ENCODE data around the gene SMNDC1. TPM values are rescaled to one million over a fixed set of nuclear protein-coding genes. Genes with fewer than 3 reads are reported as not detected.

The SMNDC1 gene
- 35.4 TPM for total RNA-seq

- ATAC-seq (peak; percentile 98), DNase-seq (ENCODE audit: low spot score) (peak; percentile 99)
- intact Hi-C loops (cut with DNase I) = no loop called here
These were observed at the start of gene SMNDC1 for GRCh38 chr10:110304780-110305421. Gene SMNDC1, minus strand, starts transcription at chr10:110304920. Its CDS starts 1,333 bp downstream, at chr10:110303587.

DNA sequence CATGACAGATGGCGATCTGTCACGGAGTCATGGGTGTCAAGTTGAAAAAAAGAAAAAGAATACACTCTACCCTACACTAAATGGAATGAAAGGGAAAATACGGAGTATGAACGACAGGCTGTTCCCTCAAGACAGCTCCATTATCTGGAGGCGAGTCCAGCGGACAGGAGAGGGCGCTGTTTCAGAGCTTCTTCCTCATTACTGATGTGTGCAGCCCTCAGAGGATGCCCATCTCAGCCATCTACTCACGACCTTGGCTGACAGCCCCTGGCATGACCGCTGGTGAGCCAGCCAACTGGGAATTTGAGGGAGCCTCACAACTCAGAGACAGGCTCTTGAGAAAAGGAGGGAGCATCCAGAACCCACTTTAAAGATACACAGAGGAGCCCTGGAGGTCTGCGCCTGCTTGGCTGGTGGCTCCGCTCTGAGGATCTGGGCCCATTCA lies 49.6 kb upstream of the SMNDC1 start:
- DNase-seq (ENCODE audit: low spot score) (peak; percentile 89), ATAC-seq (peak; percentile 83)
- intact Hi-C loops (cut with DNase I) = no loop called here

DNA sequence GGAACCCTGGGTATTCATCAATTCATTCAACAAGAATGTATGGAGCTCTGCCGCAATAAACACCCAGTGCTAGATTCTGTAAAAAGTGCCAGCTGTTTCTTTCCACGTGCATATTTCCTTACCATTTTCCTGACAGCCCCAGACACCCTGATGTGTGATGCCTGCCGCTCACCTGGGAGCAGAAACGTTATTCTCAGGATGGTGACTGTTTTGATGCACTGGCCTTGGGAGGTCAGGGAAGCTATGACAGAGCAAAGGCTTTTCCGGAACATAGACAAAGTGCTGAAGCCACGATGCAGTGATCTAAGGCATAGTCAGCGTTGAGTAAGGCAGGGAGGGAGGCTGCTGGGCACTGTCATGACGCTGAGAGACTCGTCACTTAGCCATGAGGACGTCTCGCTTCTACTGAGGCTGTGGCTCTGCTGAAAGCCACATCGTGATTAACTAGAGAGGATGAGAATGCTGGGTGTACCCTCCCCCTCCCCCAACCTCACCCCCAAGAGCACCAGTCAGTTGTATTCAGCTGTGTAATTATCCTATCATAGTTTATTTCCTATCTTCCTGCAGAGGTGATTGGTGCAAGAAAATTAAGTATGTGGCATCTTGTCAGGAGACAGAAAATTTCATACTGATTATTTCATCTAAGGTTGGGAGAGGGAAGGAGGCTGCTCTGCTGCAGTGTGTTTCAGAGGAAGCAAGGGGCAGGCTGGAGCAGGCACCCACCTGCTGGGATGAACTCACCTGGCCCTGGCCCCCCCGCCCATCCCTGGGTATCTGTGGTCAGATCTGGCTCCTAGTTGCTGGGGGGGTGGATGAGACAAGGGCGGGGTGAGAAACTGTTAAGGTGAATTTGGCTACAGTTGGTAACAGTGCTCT lies 48.8 kb upstream of the SMNDC1 start:
- DNase-seq (ENCODE audit: low spot score) (no peak), ATAC-seq (peak; percentile 25)
- intact Hi-C loops (cut with DNase I) = no loop called here

- DNase-seq (ENCODE audit: low spot score) (no peak), ATAC-seq (no peak)
- intact Hi-C loops (cut with DNase I) = no loop called here
These were observed 48.2 kb upstream of the SMNDC1 start for GRCh38 chr10:110352930-110353243.

- intact Hi-C loops (cut with DNase I) = no loop called here
- ATAC-seq (no peak), DNase-seq (ENCODE audit: low spot score) (no peak)
These were observed 46.1 kb upstream of the SMNDC1 start for GRCh38 chr10:110350812-110351211.

- DNase-seq (ENCODE audit: low spot score) (no peak), ATAC-seq (no peak)
- intact Hi-C loops (cut with DNase I) = no loop called here
These were observed 45.1 kb upstream of the SMNDC1 start for GRCh38 chr10:110349831-110350230.

- ATAC-seq (no peak), DNase-seq (ENCODE audit: low spot score) (no peak)
- intact Hi-C loops (cut with DNase I) = no loop called here
These were observed 44.7 kb upstream of the SMNDC1 start for GRCh38 chr10:110349386-110349785.

- intact Hi-C loops (cut with DNase I) = no loop called here
- ATAC-seq (no peak), DNase-seq (ENCODE audit: low spot score) (no peak)
These were observed 43.6 kb upstream of the SMNDC1 start for GRCh38 chr10:110348336-110348735.

- intact Hi-C loops (cut with DNase I) = no loop called here
- DNase-seq (ENCODE audit: low spot score) (no peak), ATAC-seq (no peak)
These were observed 42.2 kb upstream of the SMNDC1 start for GRCh38 chr10:110346914-110347313.

- DNase-seq (ENCODE audit: low spot score) (no peak), ATAC-seq (no peak)
These were observed 40.6 kb upstream of the SMNDC1 start for GRCh38 chr10:110345286-110345685.

GRCh38 chr10:110344622-110345021 lies 39.9 kb upstream of the SMNDC1 start:
- intact Hi-C loops (cut with DNase I) = no loop called here
- no peak for ATAC-seq
- no peak for DNase-seq (ENCODE audit: low spot score)

More at GRCh38 chr10:110345286-110345685, 40.6 kb upstream of the SMNDC1 start:
- intact Hi-C loops (cut with DNase I) = no loop called here

- intact Hi-C loops (cut with DNase I) = no loop called here
- DNase-seq (ENCODE audit: low spot score) (no peak), ATAC-seq (no peak)
These were observed 39.2 kb upstream of the SMNDC1 start for GRCh38 chr10:110343947-110344346.

- DNase-seq (ENCODE audit: low spot score) (no peak), ATAC-seq (no peak)
- intact Hi-C loops (cut with DNase I) = no loop called here
These were observed 36.1 kb upstream of the SMNDC1 start for GRCh38 chr10:110340816-110341215.

DNA sequence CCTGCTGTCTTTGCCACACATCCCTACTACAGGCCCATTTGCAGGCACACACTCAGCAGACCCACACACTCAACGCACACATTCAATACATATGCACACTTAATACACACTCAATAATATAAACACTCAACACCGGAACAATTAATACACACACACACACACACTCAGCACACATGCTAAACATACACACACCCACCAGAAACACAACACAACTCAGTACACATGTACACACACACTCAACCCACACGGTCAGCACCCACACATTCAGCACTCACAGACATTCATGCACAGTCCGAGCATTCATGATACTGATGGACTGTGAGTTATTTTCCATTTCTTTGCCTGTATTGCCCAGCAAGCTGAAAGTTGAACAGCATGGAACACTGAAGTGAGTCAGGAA lies 35.4 kb upstream of the SMNDC1 start:
- ATAC-seq = no peak
- intact Hi-C loops (cut with DNase I) = no loop called here
- DNase-seq (ENCODE audit: low spot score) = no peak

DNA sequence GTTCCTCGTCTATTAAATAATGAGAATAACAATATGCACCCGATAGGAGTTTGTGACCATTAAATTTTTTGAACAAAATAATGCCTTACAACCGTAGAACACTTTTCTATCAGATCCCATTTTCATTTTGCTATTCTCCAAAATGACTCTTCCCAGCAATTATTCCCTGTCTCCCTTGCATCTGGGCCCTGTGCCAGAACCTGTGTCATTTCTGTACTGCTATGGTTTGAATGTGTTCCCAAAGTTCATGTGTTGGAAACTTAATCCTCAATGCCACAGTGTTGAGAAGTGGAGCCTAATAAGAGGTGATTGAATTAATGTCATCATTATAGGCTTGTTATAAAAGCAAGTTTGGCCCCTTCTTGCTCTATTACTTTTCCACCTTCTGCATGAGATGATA lies 33.2 kb upstream of the SMNDC1 start:
- ATAC-seq = no peak
- intact Hi-C loops (cut with DNase I) = no loop called here
- DNase-seq (ENCODE audit: low spot score) = no peak

DNA sequence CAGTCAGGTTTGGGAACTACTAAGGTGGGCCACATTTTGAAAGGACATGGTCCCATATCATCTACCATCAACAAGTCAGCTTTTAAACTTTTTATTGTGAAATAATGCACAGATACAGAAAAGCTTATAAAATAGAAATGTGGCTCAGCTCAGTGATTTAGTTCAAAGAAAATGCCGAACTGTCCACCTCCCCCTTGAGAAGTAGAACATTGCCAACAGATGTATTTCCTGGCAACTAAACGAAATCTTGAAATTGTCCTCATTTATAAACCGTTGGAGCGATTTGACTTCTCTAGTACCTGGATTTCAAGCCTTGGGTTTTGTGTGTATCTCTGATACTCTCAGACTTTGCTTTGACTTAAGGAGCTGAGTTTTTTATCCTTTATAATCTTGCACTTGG lies 32.7 kb upstream of the SMNDC1 start:
- intact Hi-C loops (cut with DNase I) = no loop called here
- no peak for DNase-seq (ENCODE audit: low spot score)

DNA sequence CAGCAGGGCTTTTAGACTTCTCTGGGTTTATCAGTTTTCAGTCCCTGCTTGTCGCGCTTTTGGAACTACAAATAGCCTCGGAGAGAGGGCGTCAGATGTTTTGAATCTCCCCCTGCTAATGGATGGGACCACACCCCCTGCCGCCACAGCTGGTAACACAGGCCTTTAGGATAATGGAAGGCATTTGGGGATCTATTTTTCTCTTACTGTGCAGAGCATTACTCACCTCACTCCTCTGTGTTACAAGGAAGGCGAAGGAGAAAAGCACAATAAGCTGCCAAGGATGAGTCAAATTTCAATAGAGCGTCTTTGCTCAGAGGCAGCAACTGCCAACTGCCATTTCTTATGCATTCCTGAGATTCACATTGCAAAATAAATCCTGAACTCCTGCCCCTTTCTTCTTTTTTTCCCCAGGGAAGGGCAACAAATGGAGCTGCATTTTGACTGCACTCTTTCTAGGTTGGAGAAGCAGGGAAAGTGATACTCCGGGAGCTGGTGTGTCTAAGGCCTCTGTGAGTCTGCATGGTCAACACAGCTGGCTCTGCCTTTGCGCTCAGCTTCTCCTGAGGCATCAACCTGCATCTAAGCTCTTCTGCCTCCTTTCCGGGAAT lies 31.5 kb upstream of the SMNDC1 start:
- DNase-seq (ENCODE audit: low spot score) = no peak
- intact Hi-C loops (cut with DNase I) = no loop called here

More for the DNA sequence above, 32.7 kb upstream of the SMNDC1 start:
- no peak for ATAC-seq

DNA sequence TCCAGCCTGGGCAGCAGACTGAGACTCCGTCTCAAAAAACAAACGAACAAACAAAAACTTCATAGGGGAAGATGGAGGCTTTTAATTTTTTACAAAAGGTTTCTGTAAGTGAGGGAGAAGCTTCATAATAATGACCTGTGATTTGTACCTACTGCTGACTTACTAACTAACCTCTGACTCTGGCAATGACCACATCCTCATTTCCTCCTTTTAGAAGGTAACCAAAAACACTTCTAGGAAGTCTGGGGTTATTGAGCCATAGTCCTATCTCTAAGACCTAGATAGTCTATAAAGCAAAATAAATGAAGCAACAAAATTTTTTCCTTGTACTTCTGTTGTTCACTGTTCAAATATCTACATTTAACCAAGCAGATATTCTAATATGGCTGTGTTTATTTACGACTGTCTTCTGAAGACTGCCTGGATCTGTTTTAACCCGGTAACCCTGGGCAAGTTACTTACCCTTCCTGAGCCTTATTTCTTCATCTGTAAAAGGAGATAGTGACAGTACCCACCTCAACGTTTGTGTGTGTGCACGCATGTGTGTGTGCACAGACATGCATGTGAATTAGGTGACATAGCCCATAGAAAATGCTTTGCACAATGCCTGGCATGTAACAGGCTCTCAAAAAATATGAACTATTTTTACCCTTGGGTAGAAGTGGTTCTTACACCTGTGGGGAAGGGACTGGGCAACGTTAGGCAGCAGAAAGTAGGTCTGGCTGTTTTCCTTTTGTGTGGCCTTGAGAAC lies 30.8 kb upstream of the SMNDC1 start:
- ATAC-seq (no peak), DNase-seq (ENCODE audit: low spot score) (no peak)
- intact Hi-C loops (cut with DNase I) = no loop called here

More for the DNA sequence above, 31.5 kb upstream of the SMNDC1 start:
- ATAC-seq = peak; percentile 96

DNA sequence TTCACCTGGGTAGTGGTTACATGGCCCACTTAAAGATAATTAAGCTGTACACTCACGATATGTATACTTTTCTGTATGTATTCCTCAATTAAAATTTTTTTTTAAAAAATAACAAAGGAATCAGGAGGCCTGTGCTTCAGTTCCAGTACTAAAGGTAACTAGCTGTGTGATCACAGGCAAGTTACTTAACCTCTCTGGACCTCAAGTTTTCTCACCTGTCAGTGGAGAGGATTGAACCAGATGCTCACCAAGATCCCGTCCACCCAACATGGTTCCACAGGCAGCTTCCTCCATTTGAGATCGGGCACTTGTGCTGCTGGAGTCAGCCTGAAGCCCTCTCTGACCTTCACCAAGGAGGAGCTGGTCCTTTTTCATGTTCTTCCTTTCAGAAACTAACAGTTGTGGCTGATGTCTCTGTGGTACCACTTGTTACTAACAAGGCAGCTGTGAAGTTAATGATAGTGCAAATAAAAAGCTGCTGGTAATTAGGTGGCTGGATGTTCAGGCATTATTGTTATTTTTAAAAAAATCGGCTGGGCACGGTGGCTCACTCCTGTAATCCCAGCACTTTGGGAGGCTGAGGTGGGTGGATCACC lies 29.4 kb upstream of the SMNDC1 start:
- intact Hi-C loops (cut with DNase I) = no loop called here

More for the DNA sequence above, 29.4 kb upstream of the SMNDC1 start:
- no peak for ATAC-seq
- no peak for DNase-seq (ENCODE audit: low spot score)

All from sciatic nerve (tissue), 2 donors.